ENCODE results near the gene LNP1. TPM values are rescaled to one million over a fixed set of nuclear protein-coding genes. Genes with fewer than 3 reads are reported as not detected.

Gene LNP1
- total RNA-seq, 4 donors from 2014 or later: 1.1 to 3.7 (median 1.9) TPM

- H3K27ac ChIP-seq: no peak overlapping the region
- in situ Hi-C loops (cut with MboI; ENCODE audit: low sequenced_read_pairs in 4 of 4): no loop called here
- no peak overlapping the region for H3K4me3 ChIP-seq
Measured at GRCh38 chr3:100429187-100429716, 27.9 kb downstream of the LNP1 start.

DNA sequence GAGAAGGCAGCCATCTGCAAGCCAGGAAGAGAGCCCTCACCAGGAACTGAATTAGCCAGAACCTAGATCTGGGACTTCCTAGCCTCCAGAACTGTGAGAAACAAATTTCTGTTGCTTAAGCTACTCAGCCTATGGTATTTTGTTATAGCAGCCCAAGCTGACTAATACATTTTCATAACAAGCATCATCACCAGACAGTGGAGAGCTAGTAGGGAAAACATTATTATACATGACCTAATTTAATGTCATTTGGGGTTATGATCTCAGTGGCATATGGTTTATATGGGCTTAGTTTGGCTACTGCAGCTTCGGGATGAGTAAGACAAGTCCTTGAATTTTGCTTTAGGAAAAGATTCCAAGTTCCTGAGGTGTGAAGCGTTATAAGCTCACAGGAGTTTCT, 35.6 kb downstream of the LNP1 start:
- Histone ChIP-seq H3K27ac (peak overlapping the region in 1 of 4 donors; percentile 22), H3K9me3 (no peaks in the 10 kb centered on the region), H3K4me3 (no peak overlapping the region), H3K4me1 (no peaks in the 10 kb centered on the region), H3K36me3 (no peaks in the 10 kb centered on the region), H3K27me3 (no peaks in the 10 kb centered on the region)
- no peak for DNase-seq
- no peak for TF ChIP-seq POLR2A (IDR thresholded peaks at IDR 0.05)
- TF ChIP-seq CTCF (IDR thresholded peaks at IDR 0.05 in 4 of 5, conservative IDR thresholded peaks at IDR 0.05 in 1 of 5): no peak
- no peak for ATAC-seq
- in situ Hi-C loops (cut with MboI; ENCODE audit: low sequenced_read_pairs in 4 of 4) (no loop called here), intact Hi-C loops (cut with DNase I; ENCODE audit: low total_unique reads) (no loop called here)

More at GRCh38 chr3:100429187-100429716, 27.9 kb downstream of the LNP1 start:
- Histone ChIP-seq H3K36me3 (no peaks in the 10 kb centered on the region), H3K4me1 (no peaks in the 10 kb centered on the region), H3K27me3 (no peaks in the 10 kb centered on the region), H3K9me3 (no peaks in the 10 kb centered on the region)
- TF ChIP-seq CTCF (IDR thresholded peaks at IDR 0.05 in 4 of 5, conservative IDR thresholded peaks at IDR 0.05 in 1 of 5) (no peak), POLR2A (IDR thresholded peaks at IDR 0.05) (no peak)
- intact Hi-C loops (cut with DNase I; ENCODE audit: low total_unique reads): no loop called here
- DNase-seq: no peak
- no peak for ATAC-seq

DNA sequence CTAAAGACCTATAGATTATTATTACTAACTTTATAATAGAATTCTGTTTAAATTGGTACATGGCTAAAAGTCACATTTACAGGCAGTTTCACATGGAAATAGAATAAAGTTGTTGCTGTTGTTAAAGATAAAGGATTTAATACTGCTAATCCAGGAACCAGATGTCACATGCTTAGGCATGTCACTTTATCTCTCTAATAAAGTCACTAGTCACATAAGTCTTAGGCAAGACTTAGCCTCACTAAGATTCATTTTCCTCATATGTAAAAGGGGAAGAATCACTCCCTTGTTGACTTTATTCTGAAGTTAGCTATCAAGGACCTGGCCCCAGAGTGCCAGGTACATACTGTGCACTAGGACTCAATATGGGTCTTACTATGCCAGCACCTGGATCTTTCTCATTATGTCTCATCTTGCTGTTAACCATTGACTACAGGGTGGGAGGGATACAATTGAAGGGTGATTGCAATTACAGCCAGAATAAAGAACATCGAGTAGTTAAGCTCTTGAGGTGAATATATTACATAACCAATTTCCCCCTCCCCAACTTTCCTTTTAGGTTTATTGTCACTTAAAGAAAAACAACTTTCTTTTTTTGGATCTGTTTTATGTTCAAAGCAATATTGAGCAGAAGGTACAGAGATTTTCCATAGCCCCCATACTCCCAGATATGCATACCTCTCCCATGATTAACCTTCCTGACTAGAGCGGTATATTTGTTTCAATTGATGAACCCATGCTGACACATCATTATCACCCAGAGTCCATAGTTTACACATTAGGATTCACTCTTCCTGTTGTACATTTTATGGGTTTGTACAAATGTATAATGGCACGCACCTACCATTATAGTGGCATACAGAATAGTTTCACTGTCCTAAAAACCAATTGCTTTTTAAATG, 36.6 kb downstream of the LNP1 start:
- H3K4me3 ChIP-seq: no peak overlapping the region
- TF ChIP-seq CTCF (IDR thresholded peaks at IDR 0.05 in 4 of 5, conservative IDR thresholded peaks at IDR 0.05 in 1 of 5): no peak
- TF ChIP-seq POLR2A (IDR thresholded peaks at IDR 0.05): no peak
- peak overlapping the region in 1 of 4 donors; percentile 22 for H3K27ac ChIP-seq
- intact Hi-C loops (cut with DNase I; ENCODE audit: low total_unique reads): no loop called here
- H3K27me3 ChIP-seq: no peaks in the 10 kb centered on the region
- DNase-seq: no peak
- in situ Hi-C loops (cut with MboI; ENCODE audit: low sequenced_read_pairs in 4 of 4): no loop called here
- peak in 1 of 2 donors; percentile 39 for ATAC-seq
- H3K36me3 ChIP-seq: no peaks in the 10 kb centered on the region
- no peaks in the 10 kb centered on the region for H3K4me1 ChIP-seq
- no peaks in the 10 kb centered on the region for H3K9me3 ChIP-seq

DNA sequence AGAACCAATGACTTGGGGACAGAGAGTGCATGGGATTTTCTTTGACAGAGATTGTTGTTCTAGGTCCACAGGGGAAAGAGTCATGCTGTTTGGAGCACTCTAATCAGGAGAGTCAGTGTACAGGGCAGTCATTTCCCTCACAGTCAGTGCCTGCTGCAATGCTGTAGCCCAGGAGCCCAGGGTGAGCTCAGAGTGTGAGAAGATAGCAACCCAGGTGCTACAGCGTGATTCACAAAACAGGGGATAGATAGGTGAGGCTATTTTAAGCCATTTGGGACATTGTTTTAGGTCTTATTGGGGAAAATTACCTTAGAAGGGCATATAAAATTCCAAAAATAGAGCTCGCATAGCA, 37.3 kb downstream of the LNP1 start:
- no peaks in the 10 kb centered on the region for H3K4me1 ChIP-seq
- TF ChIP-seq CTCF (IDR thresholded peaks at IDR 0.05 in 4 of 5, conservative IDR thresholded peaks at IDR 0.05 in 1 of 5): no peak
- TF ChIP-seq POLR2A (IDR thresholded peaks at IDR 0.05): no peak
- DNase-seq (no peak), ATAC-seq (no peak)
- intact Hi-C loops (cut with DNase I; ENCODE audit: low total_unique reads) (no loop called here), in situ Hi-C loops (cut with MboI; ENCODE audit: low sequenced_read_pairs in 4 of 4) (no loop called here)
- no peaks in the 10 kb centered on the region for H3K9me3 ChIP-seq
- no peak overlapping the region for H3K4me3 ChIP-seq
- H3K27me3 ChIP-seq: no peaks in the 10 kb centered on the region
- no peaks in the 10 kb centered on the region for H3K36me3 ChIP-seq
- H3K27ac ChIP-seq: no peak overlapping the region
